ENCODE measurements around the gene PRKAG2.

Gene PRKAG2

GRCh38 chr7:151711906-151712809 is 164.8 kb downstream of the PRKAG2 start:
- Histone ChIP-seq H3K27ac (replicated peaks; ENCODE audit: low read length) (no peak overlapping the region), H2BK12ac (ENCODE audit: low read length) (peak overlapping the region; percentile 49), H3K14ac (ENCODE audit: low read length) (peak overlapping the region; percentile 85), H4K8ac (ENCODE audit: low read depth, low read length) (peak overlapping the region; percentile 3), H2BK120ac (ENCODE audit: low read depth, low read length) (peak overlapping the region; percentile 62), H3K79me1 (ENCODE audit: low read depth, low read length) (no peaks in the 10 kb centered on the region), H4K91ac (ENCODE audit: low read depth, low read length, poor library complexity) (peak overlapping the region; percentile 89), H3K36me3 (replicated peaks in 1 of 2; ENCODE audit: control insufficient read depth in 2 of 2, insufficient read depth in 2 of 2, low read length in 2 of 2) (peaks cover 0 to 2% of the 10 kb centered on the region in 2 donors), H3K4me3 (ENCODE audit: low read length in 2 of 2) (no peak overlapping the region), H3K18ac (ENCODE audit: low read length) (peak overlapping the region; percentile 80), H3K9ac (ENCODE audit: low read depth, low read length, poor library complexity) (peak overlapping the region; percentile 55), H3K4ac (ENCODE audit: low read length) (peak overlapping the region; percentile 76), H2AFZ (ENCODE audit: low read length) (peak overlapping the region; percentile 12), H3K23ac (ENCODE audit: low read depth, low read length, poor library complexity) (peak overlapping the region; percentile 85), H3K4me1 (ENCODE audit: control insufficient read depth in 2 of 2, insufficient read depth in 1 of 2, low read depth in 1 of 2, low read length in 2 of 2) (peaks cover 0 to 2% of the 10 kb centered on the region in 2 donors), H2AK5ac (ENCODE audit: low read depth, low read length) (peak overlapping the region; percentile 68), H2BK15ac (ENCODE audit: low read length) (peak overlapping the region; percentile 35), H2BK5ac (ENCODE audit: low read length) (no peak overlapping the region), H3K27me3 (ENCODE audit: control insufficient read depth in 3 of 3, insufficient read depth in 3 of 3, low read depth in 1 of 3, low read length in 3 of 3) (no peaks in the 10 kb centered on the region), H3K4me2 (ENCODE audit: insufficient read depth, low read length, poor library complexity, severe bottlenecking) (no peak overlapping the region), H3K9me3 (replicated peaks in 1 of 2; ENCODE audit: control insufficient read depth in 2 of 2, insufficient read depth in 1 of 2, low read depth in 1 of 2, low read length in 2 of 2) (peaks cover 0 to 10% of the 10 kb centered on the region in 2 donors)
- no peak for DNase-seq (ENCODE audit: low spot score)
- no CpG with 5 or more reads among the region's 25 CpGs for WGBS, 2 donors (ENCODE audit: extremely low coverage in 2 of 2, insufficient read length in 2 of 2, insufficient replicate concordance in 1 of 2)

GRCh38 chr7:151711435-151711872 is 165.5 kb downstream of the PRKAG2 start:
- Histone ChIP-seq H2AK5ac (ENCODE audit: low read depth, low read length) (no peak overlapping the region), H2BK12ac (ENCODE audit: low read length) (no peak overlapping the region), H4K8ac (ENCODE audit: low read depth, low read length) (no peak overlapping the region), H3K14ac (ENCODE audit: low read length) (no peak overlapping the region), H4K91ac (ENCODE audit: low read depth, low read length, poor library complexity) (no peak overlapping the region), H3K9me3 (replicated peaks in 1 of 2; ENCODE audit: control insufficient read depth in 2 of 2, insufficient read depth in 1 of 2, low read depth in 1 of 2, low read length in 2 of 2) (peaks cover 0 to 10% of the 10 kb centered on the region in 2 donors), H2BK120ac (ENCODE audit: low read depth, low read length) (no peak overlapping the region), H3K18ac (ENCODE audit: low read length) (no peak overlapping the region), H3K4ac (ENCODE audit: low read length) (no peak overlapping the region), H3K9ac (ENCODE audit: low read depth, low read length, poor library complexity) (no peak overlapping the region), H3K27me3 (ENCODE audit: control insufficient read depth in 3 of 3, insufficient read depth in 3 of 3, low read depth in 1 of 3, low read length in 3 of 3) (no peaks in the 10 kb centered on the region), H2AFZ (ENCODE audit: low read length) (no peak overlapping the region), H3K27ac (replicated peaks; ENCODE audit: low read length) (no peak overlapping the region), H3K4me3 (ENCODE audit: low read length in 2 of 2) (no peak overlapping the region), H3K4me2 (ENCODE audit: insufficient read depth, low read length, poor library complexity, severe bottlenecking) (no peak overlapping the region), H2BK15ac (ENCODE audit: low read length) (no peak overlapping the region), H2BK5ac (ENCODE audit: low read length) (no peak overlapping the region), H3K4me1 (ENCODE audit: control insufficient read depth in 2 of 2, insufficient read depth in 1 of 2, low read depth in 1 of 2, low read length in 2 of 2) (peaks cover 0 to 2% of the 10 kb centered on the region in 2 donors), H3K23ac (ENCODE audit: low read depth, low read length, poor library complexity) (no peak overlapping the region), H3K36me3 (replicated peaks in 1 of 2; ENCODE audit: control insufficient read depth in 2 of 2, insufficient read depth in 2 of 2, low read length in 2 of 2) (peaks cover 0 to 2% of the 10 kb centered on the region in 2 donors), H3K79me1 (ENCODE audit: low read depth, low read length) (no peaks in the 10 kb centered on the region)
- no peak for DNase-seq (ENCODE audit: low spot score)
- WGBS, 2 donors (ENCODE audit: extremely low coverage in 2 of 2, insufficient read length in 2 of 2, insufficient replicate concordance in 1 of 2), result no CpG with 5 or more reads among the region's 3 CpGs

GRCh38 chr7:151710646-151711434 is 166.1 kb downstream of the PRKAG2 start:
- Histone ChIP-seq H3K9ac (ENCODE audit: low read depth, low read length, poor library complexity) (no peak overlapping the region), H2BK120ac (ENCODE audit: low read depth, low read length) (no peak overlapping the region), H2AK5ac (ENCODE audit: low read depth, low read length) (peak overlapping the region; percentile 40), H3K14ac (ENCODE audit: low read length) (no peak overlapping the region), H3K23ac (ENCODE audit: low read depth, low read length, poor library complexity) (no peak overlapping the region), H3K36me3 (replicated peaks in 1 of 2; ENCODE audit: control insufficient read depth in 2 of 2, insufficient read depth in 2 of 2, low read length in 2 of 2) (peaks cover 0 to 2% of the 10 kb centered on the region in 2 donors), H3K9me3 (replicated peaks in 1 of 2; ENCODE audit: control insufficient read depth in 2 of 2, insufficient read depth in 1 of 2, low read depth in 1 of 2, low read length in 2 of 2) (peaks cover 0 to 10% of the 10 kb centered on the region in 2 donors), H3K27me3 (ENCODE audit: control insufficient read depth in 3 of 3, insufficient read depth in 3 of 3, low read depth in 1 of 3, low read length in 3 of 3) (no peaks in the 10 kb centered on the region), H2AFZ (ENCODE audit: low read length) (no peak overlapping the region), H3K18ac (ENCODE audit: low read length) (no peak overlapping the region), H3K4me1 (ENCODE audit: control insufficient read depth in 2 of 2, insufficient read depth in 1 of 2, low read depth in 1 of 2, low read length in 2 of 2) (peaks cover 0 to 2% of the 10 kb centered on the region in 2 donors), H2BK12ac (ENCODE audit: low read length) (no peak overlapping the region), H2BK5ac (ENCODE audit: low read length) (no peak overlapping the region), H4K8ac (ENCODE audit: low read depth, low read length) (no peak overlapping the region), H3K4me3 (ENCODE audit: low read length in 2 of 2) (no peak overlapping the region), H3K4me2 (ENCODE audit: insufficient read depth, low read length, poor library complexity, severe bottlenecking) (no peak overlapping the region), H2BK15ac (ENCODE audit: low read length) (no peak overlapping the region), H3K79me1 (ENCODE audit: low read depth, low read length) (no peaks in the 10 kb centered on the region), H3K27ac (replicated peaks; ENCODE audit: low read length) (no peak overlapping the region), H4K91ac (ENCODE audit: low read depth, low read length, poor library complexity) (no peak overlapping the region), H3K4ac (ENCODE audit: low read length) (no peak overlapping the region)
- no CpG with 5 or more reads among the region's 4 CpGs for WGBS, 2 donors (ENCODE audit: extremely low coverage in 2 of 2, insufficient read length in 2 of 2, insufficient replicate concordance in 1 of 2)
- DNase-seq (ENCODE audit: low spot score), result no peak
